Astrocyte (in vitro differentiated cells and primary cell): ENCODE results near the gene CTSW. TPM values are rescaled to one million over a fixed set of nuclear protein-coding genes. Genes with fewer than 3 reads are reported as not detected.

Experiments
- DNase-seq: peaks from one replicate; pipeline ENCODE4 v3.0.0-alpha.2; 2010; ENCODE audit warnings: low read depth
- FAIRE-seq: peaks from 2 replicates; lab custom pipeline; 2011; peaks lifted over from hg19 to GRCh38; lab: Jason Lieb, UNC
- H2AFZ ChIP-seq: 2 replicates; pipeline ENCODE4 v1.6.0; 2012; ENCODE audit warnings: low read depth, low read length, inconsistent platforms
- H3K27ac ChIP-seq: 2 replicates; pipeline ENCODE4 v1.5.1; 2011; ENCODE audit warnings: low read depth, low read length, inconsistent platforms
- H3K27me3 ChIP-seq: 2 replicates; pipeline ENCODE4 v1.6.0; 2011; ENCODE audit warnings: low read length, inconsistent platforms; ENCODE audit not compliant: insufficient read depth
- H3K36me3 ChIP-seq: 2 replicates; pipeline ENCODE4 v1.5.1; 2011; ENCODE audit warnings: low read length, inconsistent platforms; ENCODE audit not compliant: insufficient read depth
- H3K4me1 ChIP-seq: 2 replicates; pipeline ENCODE4 v1.5.1; 2011; ENCODE audit warnings: low read length, inconsistent platforms; ENCODE audit not compliant: insufficient read depth
- H3K4me2 ChIP-seq: 2 replicates; pipeline ENCODE4 v1.6.0; 2012; ENCODE audit warnings: low read length, inconsistent platforms
- H3K4me3 ChIP-seq: 2 replicates; pipeline ENCODE4 v1.5.1; 2011; ENCODE audit warnings: low read depth, mild to moderate bottlenecking, low read length, inconsistent platforms; ENCODE audit not compliant: insufficient read depth
- H3K79me2 ChIP-seq: 2 replicates; pipeline ENCODE4 v1.6.0; 2012; ENCODE audit warnings: mild to moderate bottlenecking, low read length, inconsistent platforms; ENCODE audit not compliant: insufficient read depth
- H3K9ac ChIP-seq: 2 replicates; pipeline ENCODE4 v1.6.0; 2012; ENCODE audit warnings: mild to moderate bottlenecking, low read length, inconsistent platforms
- H3K9me3 ChIP-seq: 2 replicates; pipeline ENCODE4 v1.5.1; 2012; ENCODE audit warnings: low read depth, mild to moderate bottlenecking, low read length, inconsistent platforms; ENCODE audit not compliant: insufficient read depth
- H4K20me1 ChIP-seq: 2 replicates; pipeline ENCODE4 v1.6.0; 2012; ENCODE audit warnings: low read length, inconsistent platforms; ENCODE audit not compliant: insufficient read depth
- H3K27ac Mint-ChIP-seq: one replicate; pipeline ENCODE4 v1.8.0; 2021; ENCODE audit warnings: mild to moderate bottlenecking, mixed read lengths; ENCODE audit not compliant: unreplicated experiment
- H3K27me3 Mint-ChIP-seq: one replicate; pipeline ENCODE4 v1.8.0; 2021; ENCODE audit warnings: low read depth, mixed read lengths; ENCODE audit not compliant: unreplicated experiment
- H3K36me3 Mint-ChIP-seq: one replicate; pipeline ENCODE4 v1.8.0; 2021; ENCODE audit warnings: low read depth, mixed read lengths; ENCODE audit not compliant: unreplicated experiment
- H3K4me1 Mint-ChIP-seq: one replicate; pipeline ENCODE4 v1.8.0; 2021; ENCODE audit warnings: low read depth, mixed read lengths; ENCODE audit not compliant: unreplicated experiment
- H3K4me3 Mint-ChIP-seq: one replicate; pipeline ENCODE4 v1.8.0; 2021; ENCODE audit warnings: mild to moderate bottlenecking, moderate library complexity, mixed read lengths; ENCODE audit not compliant: unreplicated experiment
- H3K9me3 Mint-ChIP-seq: one replicate; pipeline ENCODE4 v1.8.0; 2021; ENCODE audit warnings: mild to moderate bottlenecking, mixed read lengths; ENCODE audit not compliant: unreplicated experiment
- CTCF ChIP-seq: IDR thresholded peaks from 2 replicates; pipeline ENCODE4 v1.5.1; 2011; ENCODE audit warnings: low read depth, mild to moderate bottlenecking, inconsistent platforms, low read length, moderate library complexity; ENCODE audit not compliant: insufficient read depth
- EZH2 ChIP-seq: IDR thresholded peaks from 2 replicates; pipeline ENCODE4 v1.6.1; 2012; ENCODE audit warnings: mild to moderate bottlenecking, low read length, inconsistent platforms; ENCODE audit not compliant: insufficient read depth
- total RNA-seq: library from RNA; stranded (reverse); gene quantifications from 2 replicates; pipeline ENCODE4 v1.2.1, GENCODE V29; 2021

Gene CTSW
- total RNA-seq, 1 donor from 2014 or later: not detected

GRCh38 chr11:65861165-65861505 lies 18.5 kb upstream of the CTSW start:
- Mint-ChIP-seq H3K9me3 (no peaks in the 10 kb centered on the region), H3K4me3 (peak overlapping the region; percentile 95), H3K4me1 (peaks cover 16% of the 10 kb centered on the region), H3K27ac (peak overlapping the region; percentile 81), H3K27me3 (no peaks in the 10 kb centered on the region), H3K36me3 (peaks cover 14% of the 10 kb centered on the region)
- peak overlapping the region; percentile 37 for H2AFZ ChIP-seq
- peaks cover 61% of the 10 kb centered on the region for H3K79me2 ChIP-seq
- H3K4me3 ChIP-seq: peak overlapping the region; percentile 98
- H3K27ac ChIP-seq: peak overlapping the region; percentile 74
- H3K9ac ChIP-seq: peak overlapping the region; percentile 89
- peak overlapping the region; percentile 96 for H3K4me2 ChIP-seq
- H3K27me3 ChIP-seq: no peaks in the 10 kb centered on the region
- H4K20me1 ChIP-seq: peaks cover 62% of the 10 kb centered on the region
- TF ChIP-seq CTCF (no peak), EZH2 (no peak)
- peaks cover 39% of the 10 kb centered on the region for H3K4me1 ChIP-seq
- peaks cover 29% of the 10 kb centered on the region for H3K36me3 ChIP-seq
- DNase-seq (no peak), FAIRE-seq (no peak)
- H3K9me3 ChIP-seq: no peaks in the 10 kb centered on the region

- Mint-ChIP-seq H3K27ac (peak overlapping the region; percentile 62), H3K4me3 (peak overlapping the region; percentile 95), H3K27me3 (no peaks in the 10 kb centered on the region), H3K4me1 (peaks cover 12% of the 10 kb centered on the region), H3K9me3 (no peaks in the 10 kb centered on the region), H3K36me3 (peaks cover 9% of the 10 kb centered on the region)
- Histone ChIP-seq H3K4me2 (peak overlapping the region; percentile 96), H3K4me1 (peaks cover 35% of the 10 kb centered on the region), H3K9ac (peak overlapping the region; percentile 89), H3K27me3 (no peaks in the 10 kb centered on the region), H2AFZ (no peak overlapping the region), H3K79me2 (peaks cover 56% of the 10 kb centered on the region), H3K4me3 (peak overlapping the region; percentile 98), H4K20me1 (peaks cover 58% of the 10 kb centered on the region), H3K36me3 (peaks cover 26% of the 10 kb centered on the region), H3K27ac (peak overlapping the region; percentile 74), H3K9me3 (no peaks in the 10 kb centered on the region)
- FAIRE-seq: no peak
- no peak for DNase-seq
- no peak for TF ChIP-seq CTCF
- no peak for TF ChIP-seq EZH2
These were observed 18.0 kb upstream of the CTSW start for GRCh38 chr11:65861533-65862183.

DNA sequence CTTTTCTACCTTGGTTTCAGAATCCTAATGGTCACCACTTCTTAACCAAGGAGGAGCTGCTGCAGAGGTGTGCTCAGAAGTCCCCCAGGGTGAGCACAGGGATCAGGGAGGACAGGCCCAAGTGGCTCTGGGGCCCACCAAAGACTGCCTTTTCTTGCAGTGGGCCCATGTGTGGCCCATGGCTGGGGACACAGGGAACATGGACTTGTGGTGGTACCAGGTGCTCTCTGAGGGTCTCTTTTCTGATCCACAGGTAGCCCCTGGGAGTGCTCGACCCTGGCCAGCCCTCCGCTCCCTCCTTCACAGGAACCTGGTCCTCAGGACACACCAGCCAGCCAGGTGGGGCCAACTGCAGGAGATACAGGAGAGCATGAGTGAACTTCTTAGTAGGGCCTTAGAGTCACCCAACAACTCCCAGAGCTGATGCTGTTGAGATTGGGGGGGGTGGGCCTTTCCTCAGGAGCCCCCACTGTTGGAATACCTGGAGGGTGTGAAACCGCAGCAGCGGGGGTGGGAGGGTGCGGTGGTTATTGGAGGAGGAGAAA lies 17.4 kb upstream of the CTSW start:
- Histone ChIP-seq H3K27ac (no peak overlapping the region), H3K4me3 (peak overlapping the region; percentile 98), H3K9me3 (no peaks in the 10 kb centered on the region), H2AFZ (no peak overlapping the region), H4K20me1 (peaks cover 58% of the 10 kb centered on the region), H3K36me3 (peaks cover 26% of the 10 kb centered on the region), H3K4me1 (peaks cover 37% of the 10 kb centered on the region), H3K9ac (peak overlapping the region; percentile 89), H3K27me3 (no peaks in the 10 kb centered on the region), H3K79me2 (peaks cover 49% of the 10 kb centered on the region), H3K4me2 (peak overlapping the region; percentile 96)
- Mint-ChIP-seq H3K4me3 (peak overlapping the region; percentile 95), H3K27ac (no peak overlapping the region), H3K27me3 (no peaks in the 10 kb centered on the region), H3K4me1 (peaks cover 12% of the 10 kb centered on the region), H3K36me3 (peaks cover 8% of the 10 kb centered on the region), H3K9me3 (no peaks in the 10 kb centered on the region)
- no peak for FAIRE-seq
- TF ChIP-seq EZH2: no peak
- no peak for TF ChIP-seq CTCF
- DNase-seq: no peak
